Keratinocyte (primary cell): Measurements from ENCODE around the gene PSME3.
"Not testable (repeated sequence)": the region's sequence is repeated elsewhere in the genome, so short reads cannot be mapped to it uniquely, and the experiment has no call there.

Experiments used
- EZH2 ChIP-seq: IDR thresholded peaks from one replicate; pipeline ENCODE4 v1.6.1; 2012; ENCODE audit warnings: inconsistent platforms, mild to moderate bottlenecking, low read length, moderate library complexity
- TF ChIP-seq, protein P1 (sequence below), 3 experiments: IDR thresholded peaks in 1 of 3; conservative IDR thresholded peaks in 1 of 3; optimal IDR thresholded peaks in 1 of 3; 2 replicates in 2 of 3; 3 replicates in 1 of 3; pipeline versions ENCODE3 to v1.5.1; 2011; ENCODE audit warnings: low read length in 3 of 3, mild to moderate bottlenecking in 3 of 3, moderate library complexity in 2 of 3, control low read depth in 1 of 3, inconsistent platforms in 1 of 3; ENCODE audit not compliant: insufficient read depth in 2 of 3; ENCODE audit errors: extremely low read depth in 1 of 3

GRCh38 chr17:42856516-42856915 lies 23.3 kb downstream of the PSME3 start:
- TF ChIP-seq, protein P1, sequence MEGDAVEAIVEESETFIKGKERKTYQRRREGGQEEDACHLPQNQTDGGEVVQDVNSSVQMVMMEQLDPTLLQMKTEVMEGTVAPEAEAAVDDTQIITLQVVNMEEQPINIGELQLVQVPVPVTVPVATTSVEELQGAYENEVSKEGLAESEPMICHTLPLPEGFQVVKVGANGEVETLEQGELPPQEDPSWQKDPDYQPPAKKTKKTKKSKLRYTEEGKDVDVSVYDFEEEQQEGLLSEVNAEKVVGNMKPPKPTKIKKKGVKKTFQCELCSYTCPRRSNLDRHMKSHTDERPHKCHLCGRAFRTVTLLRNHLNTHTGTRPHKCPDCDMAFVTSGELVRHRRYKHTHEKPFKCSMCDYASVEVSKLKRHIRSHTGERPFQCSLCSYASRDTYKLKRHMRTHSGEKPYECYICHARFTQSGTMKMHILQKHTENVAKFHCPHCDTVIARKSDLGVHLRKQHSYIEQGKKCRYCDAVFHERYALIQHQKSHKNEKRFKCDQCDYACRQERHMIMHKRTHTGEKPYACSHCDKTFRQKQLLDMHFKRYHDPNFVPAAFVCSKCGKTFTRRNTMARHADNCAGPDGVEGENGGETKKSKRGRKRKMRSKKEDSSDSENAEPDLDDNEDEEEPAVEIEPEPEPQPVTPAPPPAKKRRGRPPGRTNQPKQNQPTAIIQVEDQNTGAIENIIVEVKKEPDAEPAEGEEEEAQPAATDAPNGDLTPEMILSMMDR (optimal IDR thresholded peaks at IDR 0.05 in 1 of 3, IDR thresholded peaks at IDR 0.05 in 1 of 3, conservative IDR thresholded peaks at IDR 0.05 in 1 of 3; ENCODE audit: extremely low read depth in 1 of 3, insufficient read depth in 2 of 3, low read length in 3 of 3): not testable (repeated sequence)
- not testable (repeated sequence) for TF ChIP-seq EZH2
